Measurements from ENCODE around the gene MINDY4. TPM values are rescaled to one million over a fixed set of nuclear protein-coding genes. Genes with fewer than 3 reads are reported as not detected.
A peak's percentile ranks its signal among the peaks of the same experiment; 100 is the strongest.

Gene MINDY4
- total RNA-seq, 2 donors from 2014 or later, result 8.1 to 31.9 TPM

- H3K27ac ChIP-seq, result peak within 1 kb of the TSS; percentile 60 to 74
- peak; percentile 13 for DNase-seq (ENCODE audit: low spot score)
- no peaks in the 10 kb centered on the region for H3K36me3 ChIP-seq
- H3K9me3 ChIP-seq, result no peaks in the 10 kb centered on the region
- intact Hi-C loops (cut with DNase I), result no loop called here
- no peaks in the 10 kb centered on the region for H3K4me1 ChIP-seq (replicated peaks)
- peak within 1 kb of the TSS; percentile 20 to 26 for H3K4me3 ChIP-seq
- WGBS, result 61% methylated on average over 6 of the region's 6 CpGs
- TF ChIP-seq POLR2A (IDR thresholded peaks at IDR 0.05) (no peak), POLR2AphosphoS5 (IDR thresholded peaks at IDR 0.05) (peak; percentile 46)
- H3K27me3 ChIP-seq (replicated peaks; ENCODE audit: insufficient read depth), result no peaks in the 10 kb centered on the region
These were observed 19.4 kb upstream of the MINDY4 start, which contains the start of gene INMT for GRCh38 chr7:30751696-30752273. Gene INMT, plus strand, starts transcription at chr7:30752135. Its CDS starts 16 bp downstream, at chr7:30752151.

- Histone ChIP-seq H3K27ac (peak overlapping the region; percentile 60 to 74), H3K36me3 (no peaks in the 10 kb centered on the region), H3K9me3 (no peaks in the 10 kb centered on the region), H3K27me3 (replicated peaks; ENCODE audit: insufficient read depth) (no peaks in the 10 kb centered on the region), H3K4me1 (replicated peaks) (no peaks in the 10 kb centered on the region), H3K4me3 (peak overlapping the region; percentile 20 to 26)
- intact Hi-C loops (cut with DNase I), result no loop called here
- 53% methylated on average over 6 of the region's 6 CpGs for WGBS
- no peak for DNase-seq (ENCODE audit: low spot score)
- no peak for TF ChIP-seq POLR2A (IDR thresholded peaks at IDR 0.05)
- no peak for TF ChIP-seq POLR2AphosphoS5 (IDR thresholded peaks at IDR 0.05)
- no peak for TF ChIP-seq CTCF (IDR thresholded peaks at IDR 0.05)
These were observed 18.7 kb upstream of the MINDY4 start for GRCh38 chr7:30752484-30752883.

GRCh38 chr7:30752979-30753378, 18.2 kb upstream of the MINDY4 start:
- intact Hi-C loops (cut with DNase I), result no loop called here
- peak; percentile 26 for DNase-seq (ENCODE audit: low spot score)
- peak overlapping the region; percentile 60 to 74 for H3K27ac ChIP-seq

GRCh38 chr7:30754315-30754877, 16.8 kb upstream of the MINDY4 start:
- DNase-seq (ENCODE audit: low spot score), result no peak
- Histone ChIP-seq H3K9me3 (no peaks in the 10 kb centered on the region), H3K27me3 (replicated peaks; ENCODE audit: insufficient read depth) (no peaks in the 10 kb centered on the region), H3K4me3 (no peak overlapping the region), H3K4me1 (replicated peaks) (no peaks in the 10 kb centered on the region), H3K27ac (no peak overlapping the region), H3K36me3 (no peaks in the 10 kb centered on the region)
- WGBS, result 93% methylated on average over 6 of the region's 6 CpGs
- TF ChIP-seq POLR2AphosphoS5 (IDR thresholded peaks at IDR 0.05), result no peak
- no peak for TF ChIP-seq CTCF (IDR thresholded peaks at IDR 0.05)
- no peak for TF ChIP-seq POLR2A (IDR thresholded peaks at IDR 0.05)
- intact Hi-C loops (cut with DNase I), result no loop called here

More at GRCh38 chr7:30752979-30753378, 18.2 kb upstream of the MINDY4 start:
- Histone ChIP-seq H3K4me1 (replicated peaks) (no peaks in the 10 kb centered on the region), H3K27me3 (replicated peaks; ENCODE audit: insufficient read depth) (no peaks in the 10 kb centered on the region), H3K9me3 (no peaks in the 10 kb centered on the region), H3K36me3 (no peaks in the 10 kb centered on the region), H3K4me3 (peak overlapping the region; percentile 20 to 26)
- 16% methylated on average over 5 of the region's 5 CpGs for WGBS
- TF ChIP-seq CTCF (IDR thresholded peaks at IDR 0.05) (no peak), POLR2AphosphoS5 (IDR thresholded peaks at IDR 0.05) (peak; percentile 22)

GRCh38 chr7:30755384-30756154, 15.6 kb upstream of the MINDY4 start:
- Histone ChIP-seq H3K9me3 (no peaks in the 10 kb centered on the region), H3K36me3 (no peaks in the 10 kb centered on the region), H3K27ac (no peak overlapping the region), H3K4me3 (no peak overlapping the region), H3K4me1 (replicated peaks) (no peaks in the 10 kb centered on the region), H3K27me3 (replicated peaks; ENCODE audit: insufficient read depth) (no peaks in the 10 kb centered on the region)
- no peak for DNase-seq (ENCODE audit: low spot score)
- WGBS, result 77% methylated on average over 20 of the region's 22 CpGs
- TF ChIP-seq POLR2A (IDR thresholded peaks at IDR 0.05), result no peak
- no peak for TF ChIP-seq CTCF (IDR thresholded peaks at IDR 0.05)
- TF ChIP-seq POLR2AphosphoS5 (IDR thresholded peaks at IDR 0.05), result no peak
- intact Hi-C loops (cut with DNase I), result no loop called here
